Nephron progenitor cell (in vitro differentiated cells): ENCODE results near the gene TMPRSS3.

Source experiments
- DNase-seq: peaks from one replicate; pipeline ENCODE4 v3.0.0; 2021
- H3K27ac Mint-ChIP-seq: 2 replicates; pipeline ENCODE4 v1.8.0; 2021; ENCODE audit warnings: mild to moderate bottlenecking, moderate library complexity, mixed read lengths
- H3K27me3 Mint-ChIP-seq: 2 replicates; pipeline ENCODE4 v1.8.0; 2021; ENCODE audit warnings: mild to moderate bottlenecking, low read depth, mixed read lengths; ENCODE audit not compliant: poor library complexity
- H3K36me3 Mint-ChIP-seq: 2 replicates; pipeline ENCODE4 v1.8.0; 2021; ENCODE audit warnings: low read depth, mixed read lengths
- H3K4me1 Mint-ChIP-seq: 2 replicates; pipeline ENCODE4 v1.8.0; 2021; ENCODE audit warnings: mixed read lengths
- H3K4me3 Mint-ChIP-seq: 2 replicates; pipeline ENCODE4 v1.8.0; 2021; ENCODE audit warnings: mild to moderate bottlenecking, moderate library complexity, mixed read lengths
- H3K9me3 Mint-ChIP-seq: 2 replicates; pipeline ENCODE4 v1.8.0; 2021; ENCODE audit warnings: mild to moderate bottlenecking, moderate library complexity, mixed read lengths
- TF ChIP-seq, protein P1 (sequence below): fragments of 200-600 bp; sonication (generic); IDR thresholded peaks from 2 replicates; pipeline ENCODE4 v1.5.0; 2021; ENCODE audit warnings: antibody characterized with exemption

Gene TMPRSS3

DNA sequence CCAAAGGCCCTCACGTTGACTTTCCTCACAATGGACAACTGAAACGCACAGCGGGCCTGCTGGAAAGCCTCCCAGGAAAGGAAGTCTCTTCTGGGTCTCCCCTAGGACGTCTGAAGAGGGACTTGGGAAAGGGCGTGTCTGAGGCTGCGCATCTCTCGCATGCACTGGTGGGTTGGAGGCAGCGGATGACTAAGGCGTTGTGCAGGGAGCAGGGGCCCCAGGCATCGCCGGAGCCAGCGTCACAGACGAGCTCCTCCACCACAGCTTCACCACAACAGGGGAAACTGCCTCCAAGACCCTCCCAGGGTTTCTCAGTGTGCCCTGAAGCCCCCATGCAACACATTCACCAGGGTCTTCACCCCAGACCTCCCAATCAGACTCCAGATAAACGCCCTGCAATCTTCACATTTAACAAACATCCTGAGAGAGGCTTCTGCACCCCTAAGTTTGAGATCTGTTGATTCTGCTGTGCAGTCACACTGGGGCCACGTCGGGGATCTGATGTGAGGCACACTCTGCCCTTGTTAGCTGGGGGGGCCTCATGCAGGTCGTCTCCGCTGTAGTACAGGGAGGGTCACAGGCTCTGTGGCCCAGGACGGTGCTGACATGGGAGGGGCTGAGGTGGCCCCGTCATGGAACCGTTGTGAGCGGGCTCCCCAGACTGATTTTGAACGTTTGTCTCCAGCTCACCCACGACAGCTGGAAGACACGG, 22.5 kb downstream of the TMPRSS3 start:
- TF ChIP-seq, protein P1, sequence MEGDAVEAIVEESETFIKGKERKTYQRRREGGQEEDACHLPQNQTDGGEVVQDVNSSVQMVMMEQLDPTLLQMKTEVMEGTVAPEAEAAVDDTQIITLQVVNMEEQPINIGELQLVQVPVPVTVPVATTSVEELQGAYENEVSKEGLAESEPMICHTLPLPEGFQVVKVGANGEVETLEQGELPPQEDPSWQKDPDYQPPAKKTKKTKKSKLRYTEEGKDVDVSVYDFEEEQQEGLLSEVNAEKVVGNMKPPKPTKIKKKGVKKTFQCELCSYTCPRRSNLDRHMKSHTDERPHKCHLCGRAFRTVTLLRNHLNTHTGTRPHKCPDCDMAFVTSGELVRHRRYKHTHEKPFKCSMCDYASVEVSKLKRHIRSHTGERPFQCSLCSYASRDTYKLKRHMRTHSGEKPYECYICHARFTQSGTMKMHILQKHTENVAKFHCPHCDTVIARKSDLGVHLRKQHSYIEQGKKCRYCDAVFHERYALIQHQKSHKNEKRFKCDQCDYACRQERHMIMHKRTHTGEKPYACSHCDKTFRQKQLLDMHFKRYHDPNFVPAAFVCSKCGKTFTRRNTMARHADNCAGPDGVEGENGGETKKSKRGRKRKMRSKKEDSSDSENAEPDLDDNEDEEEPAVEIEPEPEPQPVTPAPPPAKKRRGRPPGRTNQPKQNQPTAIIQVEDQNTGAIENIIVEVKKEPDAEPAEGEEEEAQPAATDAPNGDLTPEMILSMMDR = no peak
- Mint-ChIP-seq H3K9me3 (no peaks in the 10 kb centered on the region), H3K27me3 (peaks cover 23% of the 10 kb centered on the region), H3K4me3 (no peak overlapping the region), H3K4me1 (peaks cover 48% of the 10 kb centered on the region), H3K27ac (no peak overlapping the region), H3K36me3 (no peaks in the 10 kb centered on the region)
- DNase-seq = no peak

DNA sequence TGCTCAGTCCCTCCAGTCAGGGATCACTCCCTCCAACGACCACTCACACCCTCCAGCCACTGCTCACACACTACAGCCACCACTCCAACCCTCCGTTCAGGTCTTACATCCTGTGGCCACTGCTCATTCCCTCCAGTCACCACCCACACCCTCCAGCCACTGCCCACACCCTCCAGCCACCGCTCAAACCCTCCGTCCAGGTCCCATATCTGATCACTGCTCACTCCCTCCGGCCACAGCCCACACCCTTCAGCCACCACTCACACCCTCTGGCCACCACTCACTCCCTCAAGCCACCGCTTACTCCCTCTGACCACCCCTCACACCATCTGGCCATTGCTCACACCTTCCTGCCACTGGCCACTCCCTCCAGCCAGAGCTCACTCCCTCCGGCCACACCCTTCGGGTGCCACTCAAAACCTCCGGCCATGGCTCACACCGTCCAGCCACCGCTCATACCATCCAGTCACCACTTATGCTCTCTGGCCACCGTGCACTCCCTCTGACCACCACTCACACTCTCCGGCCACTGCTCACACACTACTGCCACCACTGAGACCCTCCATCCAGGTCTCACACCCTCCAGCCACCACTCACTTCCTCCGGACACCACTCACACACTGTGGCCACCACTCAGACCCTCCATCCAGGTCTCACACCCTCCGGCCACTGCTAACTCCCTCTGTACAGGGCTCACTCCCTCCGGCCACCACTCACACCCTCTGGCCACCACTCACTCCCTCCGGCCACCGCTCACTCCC, 24.8 kb downstream of the TMPRSS3 start:
- Mint-ChIP-seq H3K36me3 (no peaks in the 10 kb centered on the region), H3K27ac (peak overlapping the region; percentile 34), H3K9me3 (no peaks in the 10 kb centered on the region), H3K4me3 (no peak overlapping the region), H3K4me1 (peaks cover 61% of the 10 kb centered on the region), H3K27me3 (peaks cover 20% of the 10 kb centered on the region)
- no peak for DNase-seq
- TF ChIP-seq, protein P1 = no peak

DNA sequence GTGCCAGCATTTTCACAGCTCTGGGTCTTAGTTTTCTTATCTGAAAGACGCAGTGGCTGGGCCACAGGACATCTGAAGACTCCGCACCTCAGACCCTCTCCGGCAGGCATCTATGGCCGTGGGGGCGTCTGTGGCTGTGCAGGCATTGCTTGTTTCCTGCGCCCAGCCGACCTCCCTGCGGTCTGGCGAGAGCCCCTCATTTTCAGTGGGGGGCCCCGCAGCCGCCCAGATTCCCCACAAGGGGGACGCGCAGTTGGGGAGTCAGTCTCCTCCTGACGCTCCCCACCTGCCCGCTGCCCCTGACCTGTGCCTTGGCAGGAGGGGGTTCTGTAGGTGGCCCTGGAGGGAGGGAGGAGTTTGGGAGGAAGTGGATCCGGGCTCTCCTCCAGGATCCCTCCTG, 26.0 kb downstream of the TMPRSS3 start:
- no peaks in the 10 kb centered on the region for H3K36me3 Mint-ChIP-seq
- H3K27ac Mint-ChIP-seq = no peak overlapping the region
- no peaks in the 10 kb centered on the region for H3K9me3 Mint-ChIP-seq
- TF ChIP-seq, protein P1 = peak; percentile 20
- no peak for DNase-seq
- peaks cover 69% of the 10 kb centered on the region for H3K4me1 Mint-ChIP-seq
- H3K27me3 Mint-ChIP-seq = peaks cover 20% of the 10 kb centered on the region
- H3K4me3 Mint-ChIP-seq = no peak overlapping the region

DNA sequence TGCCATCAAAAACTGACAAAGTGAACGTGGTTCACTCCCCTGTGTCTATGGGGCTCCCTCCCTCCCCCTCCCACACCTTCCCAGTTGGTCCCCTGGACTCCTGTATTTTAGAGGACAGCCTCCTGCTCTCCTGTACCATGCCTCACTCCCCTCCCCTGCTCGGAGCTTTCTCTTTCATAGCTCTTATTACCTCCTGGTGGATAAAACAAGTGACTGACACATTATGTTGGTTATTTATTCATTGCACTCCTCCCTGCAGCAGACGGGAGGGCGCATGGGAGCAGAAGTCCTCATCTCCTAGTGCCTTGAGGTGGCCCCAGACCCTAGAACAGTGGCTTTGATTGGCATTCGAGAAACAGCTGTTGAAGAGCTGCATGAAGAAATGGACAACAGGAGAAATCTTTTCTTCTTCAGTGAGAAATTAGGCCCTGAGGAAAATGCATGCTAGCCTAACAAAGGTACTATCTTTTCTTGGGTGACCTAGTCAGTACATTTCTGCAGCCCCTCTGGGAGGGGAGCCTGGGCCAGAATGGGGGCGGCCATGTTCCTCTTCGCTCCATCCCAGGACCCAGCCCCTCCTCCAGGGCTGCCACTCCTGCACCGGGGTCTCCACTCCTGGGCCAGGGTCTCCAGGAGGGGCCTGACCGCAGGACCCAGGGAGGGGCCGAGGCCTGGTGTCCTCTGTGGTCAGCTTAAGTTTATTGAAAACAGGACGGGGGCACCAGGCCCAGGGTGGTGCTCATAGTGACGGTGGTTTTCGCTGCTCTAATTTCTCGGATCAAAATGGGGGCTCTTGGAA, 28.3 kb downstream of the TMPRSS3 start:
- H3K27ac Mint-ChIP-seq = peak overlapping the region; percentile 44
- no peak overlapping the region for H3K4me3 Mint-ChIP-seq

DNA sequence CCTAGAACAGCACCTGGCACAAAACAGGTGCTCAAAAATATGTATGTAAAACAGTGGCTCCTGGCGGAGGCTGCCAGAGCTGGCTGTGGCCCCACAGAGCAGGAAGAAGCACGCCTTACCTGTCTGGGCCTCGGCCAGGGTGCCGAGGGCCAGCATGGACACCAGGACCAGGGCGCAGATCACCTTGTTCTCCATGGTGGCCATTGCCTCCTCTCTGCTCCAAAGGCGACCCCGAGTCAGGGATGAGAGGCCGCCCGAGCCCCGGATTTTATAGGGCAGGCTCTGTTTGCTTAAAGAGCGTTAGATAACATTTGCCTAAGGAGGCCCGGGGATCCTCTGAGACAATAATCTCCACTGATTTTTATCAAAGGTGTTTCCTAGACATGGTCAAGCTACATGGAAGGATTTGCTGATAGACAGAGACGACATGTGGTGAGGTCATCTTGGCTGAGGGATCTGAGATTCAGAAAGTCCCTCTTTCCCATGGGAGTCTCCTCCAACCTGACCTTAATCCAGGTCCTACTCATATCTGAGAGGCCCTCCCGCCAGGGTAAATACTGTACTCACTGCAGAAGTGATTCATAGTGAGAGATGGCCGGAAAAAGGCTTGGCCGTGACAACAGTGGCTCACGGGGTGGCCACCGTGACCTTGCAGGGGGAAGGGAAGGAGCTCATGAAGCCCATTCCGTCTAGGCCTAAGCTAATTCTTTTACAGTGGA, 29.4 kb downstream of the TMPRSS3 start, which contains the start of gene TFF1:
Gene TFF1, minus strand, starts transcription at position 244 of the 719 bp plus-strand sequence. Its CDS starts 40 bp downstream, at position 204.
- Mint-ChIP-seq H3K27me3 (peaks cover 14% of the 10 kb centered on the region), H3K36me3 (no peaks in the 10 kb centered on the region), H3K4me3 (peak within 1 kb of the TSS; percentile 28), H3K27ac (peak within 1 kb of the TSS; percentile 44), H3K9me3 (no peaks in the 10 kb centered on the region), H3K4me1 (peaks cover 71% of the 10 kb centered on the region)
- TF ChIP-seq, protein P1 = no peak
- DNase-seq = no peak

More for the DNA sequence above, 28.3 kb downstream of the TMPRSS3 start:
- Mint-ChIP-seq H3K9me3 (no peaks in the 10 kb centered on the region), H3K36me3 (no peaks in the 10 kb centered on the region), H3K27me3 (peaks cover 18% of the 10 kb centered on the region), H3K4me1 (peaks cover 60% of the 10 kb centered on the region)
- no peak for DNase-seq
- TF ChIP-seq, protein P1 = no peak
